DND-41 (cell line): Measurements from ENCODE around the gene MMD.

Experiments used
- CTCF ChIP-seq: IDR thresholded peaks from 2 replicates; pipeline ENCODE4 v1.5.1; 2012; ENCODE audit warnings: borderline replicate concordance, low read length, moderate library complexity, mild to moderate bottlenecking; ENCODE audit not compliant: poor library complexity, severe bottlenecking; ENCODE audit errors: extremely low read depth
- EZH2 ChIP-seq: IDR thresholded peaks from 3 replicates; pipeline ENCODE4 v1.6.1; 2012; ENCODE audit warnings: borderline replicate concordance, low read depth, mild to moderate bottlenecking, moderate library complexity, low read length, inconsistent platforms; ENCODE audit not compliant: severe bottlenecking

GRCh38 chr17:55377671-55378275 is 43.9 kb downstream of the MMD start:
- TF ChIP-seq CTCF (no peak), EZH2 (no peak)
